ENCODE measurements around the gene MYO15A. TPM values are rescaled to one million over a fixed set of nuclear protein-coding genes. Genes with fewer than 3 reads are reported as not detected.

MYO15A gene
- total RNA-seq, 1 experiment from 2014 or later, result 2.8 TPM

DNA sequence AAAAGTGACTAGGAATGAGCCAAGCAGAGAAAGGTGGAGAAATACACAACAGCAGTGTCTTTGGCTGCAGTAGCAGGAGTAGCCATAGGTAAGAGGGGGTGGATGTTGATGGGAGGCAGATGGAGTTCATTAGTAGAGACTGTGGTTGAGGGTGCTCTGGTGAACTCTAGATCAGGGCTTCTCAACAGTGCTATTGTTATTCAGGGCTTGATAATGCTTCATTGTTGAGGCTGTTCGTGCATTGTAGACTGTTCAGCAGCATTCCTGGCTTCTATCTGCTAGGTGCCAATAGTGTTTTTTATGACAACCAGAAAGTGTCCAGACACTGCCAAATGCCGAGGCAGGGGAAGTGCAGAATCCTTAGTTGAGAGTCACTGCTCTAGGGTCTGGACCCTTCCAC is 78.7 kb downstream of the MYO15A start (continued):
- no peak for TF ChIP-seq REST (IDR thresholded peaks at IDR 0.05; ENCODE audit: low read depth)
- TF ChIP-seq MAX (IDR thresholded peaks at IDR 0.05), result no peak
- TF ChIP-seq TCF7L2 (IDR thresholded peaks at IDR 0.05; ENCODE audit: borderline replicate concordance, extremely low read depth, insufficient read depth, insufficient read length), result no peak

- Histone ChIP-seq H3K9me3 (ENCODE audit: control insufficient read depth in 1 of 2, insufficient read depth in 1 of 2, low read depth in 1 of 2, low read length in 2 of 2) (no peaks in the 10 kb centered on the region), H2AFZ (ENCODE audit: low read depth, low read length, poor library complexity, severe bottlenecking) (no peak overlapping the region), H3K4me2 (ENCODE audit: low read length) (no peak overlapping the region), H3K27me3 (ENCODE audit: insufficient read depth, low read length) (no peaks in the 10 kb centered on the region), H3K27ac (ENCODE audit: low read depth, low read length) (no peak overlapping the region; the same call in 1 of the 2 replicates), H4K20me1 (ENCODE audit: insufficient read depth) (peaks cover 8% of the 10 kb centered on the region; the same call in 1 of the 2 replicates), H3K79me2 (ENCODE audit: insufficient read depth, low read length) (peaks cover 90% of the 10 kb centered on the region), H3K4me3 (replicated peaks in 1 of 2; ENCODE audit: low read depth in 1 of 2, low read length in 2 of 2) (no peak overlapping the region), H3K9me2 (ENCODE audit: insufficient read depth) (no peaks in the 10 kb centered on the region), H3K9ac (ENCODE audit: low read length) (no peak overlapping the region), H3K36me3 (ENCODE audit: control insufficient read depth in 1 of 2, insufficient read depth in 2 of 2, low read length in 2 of 2) (peaks cover 26 to 46% of the 10 kb centered on the region in 2 experiments), H3K4me1 (ENCODE audit: control insufficient read depth in 1 of 2, insufficient read depth in 2 of 2, low read length in 2 of 2) (peaks cover 15 to 24% of the 10 kb centered on the region in 2 experiments)
- no TSS peak for BruUV-seq (replicated peaks)
- ChIA-PET CTCF (no interaction called here), POLR2A (no interaction called here), RAD21 (ENCODE audit: low non-redundant PET in 1 of 2, low total read pairs in 2 of 2, uncharacterized antibody in 2 of 2, unreplicated experiment in 2 of 2) (interaction anchor here in 1 of 2 experiments (0.6 kb wide), 1 partner anchor 170 kb away, joined by 6 read pairs; no protein-coding TSS in a partner anchor)
- no peak for ATAC-seq
- DNase-seq (ENCODE audit: low read depth, low spot score), result no peak
- TF ChIP-seq YY1 (IDR thresholded peaks at IDR 0.05; ENCODE audit: extremely low read depth, insufficient replicate concordance, low read depth, low read length), result no peak
- TF ChIP-seq, protein P1, sequence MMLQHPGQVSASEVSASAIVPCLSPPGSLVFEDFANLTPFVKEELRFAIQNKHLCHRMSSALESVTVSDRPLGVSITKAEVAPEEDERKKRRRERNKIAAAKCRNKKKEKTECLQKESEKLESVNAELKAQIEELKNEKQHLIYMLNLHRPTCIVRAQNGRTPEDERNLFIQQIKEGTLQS (IDR thresholded peaks at IDR 0.05), result no peak
- TF ChIP-seq RAD21 (IDR thresholded peaks at IDR 0.05; ENCODE audit: low read depth), result no peak
- TF ChIP-seq FOSL1 (IDR thresholded peaks at IDR 0.05; ENCODE audit: low read depth), result no peak
- TF ChIP-seq CBX3 (IDR thresholded peaks at IDR 0.05; ENCODE audit: low read depth), result no peak
- TF ChIP-seq POLR2AphosphoS5 (IDR thresholded peaks at IDR 0.05; ENCODE audit: low read depth, low read length), result no peak
- TF ChIP-seq ZFX (IDR thresholded peaks at IDR 0.05), result no peak
- intact Hi-C loops (cut with micrococcal nuclease), result no loop called here
Measured at GRCh38 chr17:18187821-18188761, 79.5 kb downstream of the MYO15A start.

Measured in HCT116 (cell line).